H9 (cell line): ENCODE measurements around the gene TMCO4. TPM values are rescaled to one million over a fixed set of nuclear protein-coding genes. Genes with fewer than 3 reads are reported as not detected.

ENCODE experiments used
- DNase-seq: peaks from one replicate; pipeline ENCODE4 v3.0.0-alpha.2; 2017
- H2AFZ ChIP-seq: one replicate; pipeline ENCODE4 v1.6.1; 2013; ENCODE audit warnings: mild to moderate bottlenecking, low read length, control low read depth, moderate library complexity
- H2AK5ac ChIP-seq: 2 replicates; pipeline ENCODE4 v1.6.1; 2013; ENCODE audit warnings: low read length, control low read depth, mixed read lengths; ENCODE audit not compliant: insufficient read length
- H2BK120ac ChIP-seq: one replicate; pipeline ENCODE4 v1.6.1; 2013; ENCODE audit warnings: low read depth, mild to moderate bottlenecking, low read length, control low read depth, inconsistent platforms; ENCODE audit not compliant: poor library complexity, severe bottlenecking
- H2BK12ac ChIP-seq: 2 replicates; pipeline ENCODE4 v1.6.1; 2013; ENCODE audit warnings: low read length, control low read depth, mixed read lengths, low read depth; ENCODE audit not compliant: insufficient read length
- H2BK15ac ChIP-seq: 2 replicates; pipeline ENCODE4 v1.6.1; 2013; ENCODE audit warnings: low read depth, low read length, control low read depth
- H2BK20ac ChIP-seq: one replicate; pipeline ENCODE4 v1.6.1; 2013; ENCODE audit warnings: low read depth, mild to moderate bottlenecking, low read length, control low read depth, inconsistent platforms; ENCODE audit not compliant: poor library complexity, severe bottlenecking
- H2BK5ac ChIP-seq: 2 replicates; pipeline ENCODE4 v1.6.1; 2013; ENCODE audit warnings: low read length, control low read depth, mixed read lengths; ENCODE audit not compliant: insufficient read length
- H3K14ac ChIP-seq: 2 replicates; pipeline ENCODE4 v1.6.1; 2013; ENCODE audit warnings: low read length, control low read depth; ENCODE audit not compliant: insufficient read depth
- H3K18ac ChIP-seq: 2 replicates; pipeline ENCODE4 v1.6.1; 2013; ENCODE audit warnings: low read depth, mild to moderate bottlenecking, mixed read lengths, low read length, control low read depth; ENCODE audit not compliant: insufficient read length
- H3K23ac ChIP-seq: 2 replicates; pipeline ENCODE4 v1.6.1; 2013; ENCODE audit warnings: low read length, control low read depth, mixed read lengths, low read depth; ENCODE audit not compliant: insufficient read length
- H3K23me2 ChIP-seq: 2 replicates; pipeline ENCODE4 v1.6.1; 2013; ENCODE audit warnings: low read depth, mild to moderate bottlenecking, mixed read lengths, low read length, control low read depth; ENCODE audit not compliant: insufficient read length, poor library complexity, severe bottlenecking
- H3K27ac ChIP-seq: 2 replicates; pipeline ENCODE4 v1.5.1; 2013; ENCODE audit warnings: low read length, control low read depth, mixed read lengths, low read depth; ENCODE audit not compliant: insufficient read length
- H3K27me3 ChIP-seq: 2 replicates; pipeline ENCODE4 v1.6.1; 2013; ENCODE audit warnings: low read length, control low read depth, inconsistent platforms; ENCODE audit not compliant: insufficient read depth
- H3K4ac ChIP-seq: 2 replicates; pipeline ENCODE4 v1.6.1; 2013; ENCODE audit warnings: low read depth, mild to moderate bottlenecking, control low read depth, inconsistent platforms, low read length, moderate library complexity
- H3K4me1 ChIP-seq: 2 replicates; pipeline ENCODE4 v1.6.1; 2013; ENCODE audit warnings: low read length, control low read depth, inconsistent platforms; ENCODE audit not compliant: insufficient read depth
- H3K4me2 ChIP-seq: 2 replicates; pipeline ENCODE4 v1.6.1; 2013; ENCODE audit warnings: low read length, control low read depth, mixed read lengths; ENCODE audit not compliant: insufficient read length, insufficient read depth
- H3K56ac ChIP-seq: 2 replicates; pipeline ENCODE4 v1.6.1; 2013; ENCODE audit warnings: low read depth, mild to moderate bottlenecking, mixed read lengths, low read length, control low read depth; ENCODE audit not compliant: insufficient read length
- H3K79me1 ChIP-seq: 2 replicates; pipeline ENCODE4 v1.6.1; 2013; ENCODE audit warnings: low read depth, mild to moderate bottlenecking, moderate library complexity, low read length, control low read depth, inconsistent platforms; ENCODE audit not compliant: insufficient read depth, poor library complexity, severe bottlenecking
- H3K79me2 ChIP-seq: 2 replicates; pipeline ENCODE4 v1.6.1; 2013; ENCODE audit warnings: low read length, control low read depth, inconsistent platforms; ENCODE audit not compliant: insufficient read depth
- H3K9ac ChIP-seq: 2 replicates; pipeline ENCODE4 v1.6.1; 2013; ENCODE audit warnings: low read length, control low read depth, mixed read lengths; ENCODE audit not compliant: insufficient read length; ENCODE audit errors: extremely low read depth
- H3K9me3 ChIP-seq: one replicate; pipeline ENCODE4 v1.6.1; 2013; ENCODE audit warnings: low read depth, low read length, inconsistent platforms; ENCODE audit not compliant: control insufficient read depth
- H3T11ph ChIP-seq: one replicate; pipeline ENCODE4 v1.6.1; 2013; ENCODE audit warnings: mild to moderate bottlenecking, low read length, control low read depth, inconsistent platforms
- H4K20me1 ChIP-seq: one replicate; pipeline ENCODE4 v1.6.1; 2013; ENCODE audit not compliant: control insufficient read depth, insufficient read length, insufficient read depth
- H4K5ac ChIP-seq: 2 replicates; pipeline ENCODE4 v1.6.1; 2013; ENCODE audit warnings: low read depth, mild to moderate bottlenecking, mixed read lengths, low read length, control low read depth; ENCODE audit not compliant: insufficient read length
- H4K8ac ChIP-seq: replicated peaks from 2 replicates; pipeline ENCODE4 v1.6.1; 2013; ENCODE audit warnings: low read length, control low read depth, mixed read lengths, low read depth; ENCODE audit not compliant: insufficient read length
- H4K91ac ChIP-seq: 2 replicates; pipeline ENCODE4 v1.6.1; 2013; ENCODE audit warnings: low read depth, mild to moderate bottlenecking, moderate library complexity, mixed read lengths, low read length, control low read depth; ENCODE audit not compliant: insufficient read length
- H3K27ac Mint-ChIP-seq, 3 experiments: 2 replicates in 2 of 3; 3 replicates in 1 of 3; pipeline ENCODE4 v1.8.0; 2020 to 2021; ENCODE audit warnings: mixed read lengths in 3 of 3, mild to moderate bottlenecking in 1 of 3, moderate library complexity in 1 of 3
- H3K27me3 Mint-ChIP-seq: 2 replicates; pipeline ENCODE4 v1.8.0; 2021; ENCODE audit warnings: low read depth, mild to moderate bottlenecking, moderate library complexity, mixed read lengths
- H3K36me3 Mint-ChIP-seq, 3 experiments: 2 replicates in 2 of 3; 3 replicates in 1 of 3; pipeline ENCODE4 v1.8.0; 2020 to 2021; ENCODE audit warnings: low read depth in 3 of 3, mixed read lengths in 3 of 3; ENCODE audit not compliant: insufficient read depth in 1 of 3
- H3K4me1 Mint-ChIP-seq, 2 experiments: 2 replicates each; pipeline ENCODE4 v1.8.0; 2020; ENCODE audit warnings: mixed read lengths in 2 of 2
- H3K4me3 Mint-ChIP-seq, 2 experiments: 2 replicates in 1 of 2; 3 replicates in 1 of 2; pipeline ENCODE4 v1.8.0; 2020 to 2021; ENCODE audit warnings: mild to moderate bottlenecking in 2 of 2, mixed read lengths in 2 of 2, moderate library complexity in 1 of 2
- H3K9me3 Mint-ChIP-seq, 2 experiments: 2 replicates in 1 of 2; 3 replicates in 1 of 2; pipeline ENCODE4 v1.8.0; 2020; ENCODE audit warnings: mild to moderate bottlenecking in 2 of 2, mixed read lengths in 2 of 2, moderate library complexity in 1 of 2
- CTCF ChIP-seq: fragments of 200-600 bp; sonication (generic); conservative IDR thresholded peaks from 3 replicates; pipeline ENCODE4 v1.8.0; 2021; ENCODE audit warnings: antibody characterized with exemption, mild to moderate bottlenecking
- WGBS: extraction: QIAGEN DNeasy Blood & Tissue Kit; methylation state at CpG from one replicate; pipeline ENCODE4 v1.1.7; 2013; ENCODE audit warnings: missing lambda C conversion rate, low lambda C conversion rate, mixed read lengths; ENCODE audit not compliant: insufficient read length; ENCODE audit errors: extremely low coverage; 5-methylcytosine and 5-hydroxymethylcytosine counted together
- total RNA-seq: library from RNA; stranded (reverse); gene quantifications from 2 replicates; pipeline ENCODE4 v1.2.1, GENCODE V29; 2021

The TMCO4 gene
- total RNA-seq, 1 experiment from 2014 or later = 4.0 TPM

GRCh38 chr1:19690342-19690741, 109.4 kb downstream of the TMCO4 start:
- Histone ChIP-seq H3K9ac (no peak overlapping the region), H2BK12ac (no peak overlapping the region), H3K9me3 (no peaks in the 10 kb centered on the region), H3K79me1 (no peaks in the 10 kb centered on the region), H2BK5ac (no peak overlapping the region), H3K18ac (no peak overlapping the region), H3K4me1 (no peaks in the 10 kb centered on the region; the same call in 1 of the 2 replicates), H3K4me2 (no peak overlapping the region), H2AFZ (no peak overlapping the region), H3K56ac (no peak overlapping the region), H3K27me3 (no peaks in the 10 kb centered on the region), H4K20me1 (no peaks in the 10 kb centered on the region), H3K14ac (no peak overlapping the region), H2BK15ac (no peak overlapping the region), H2AK5ac (no peak overlapping the region), H3K79me2 (no peaks in the 10 kb centered on the region), H4K5ac (no peak overlapping the region), H4K91ac (no peak overlapping the region), H3K23me2 (no peaks in the 10 kb centered on the region), H2BK120ac (no peak overlapping the region), H3T11ph (no peak overlapping the region), H3K23ac (no peak overlapping the region), H2BK20ac (no peak overlapping the region), H3K4ac (no peak overlapping the region), H4K8ac (no peak overlapping the region), H3K27ac (no peak overlapping the region)
- Mint-ChIP-seq H3K4me3 (no peak overlapping the region; a peak in 1 of 5 replicates), H3K27ac (no peak overlapping the region), H3K9me3 (peaks cover 0 to 4% of the 10 kb centered on the region in 2 experiments; a peak in 2 of 5 replicates), H3K36me3 (peaks cover 0 to 4% (median 0%) of the 10 kb centered on the region in 3 experiments; a peak in 2 of 7 replicates), H3K4me1 (peaks cover 21 to 35% of the 10 kb centered on the region in 2 experiments), H3K27me3 (peaks cover 8% of the 10 kb centered on the region)
- DNase-seq = no peak
- 0 out of 3 replicates have a peak, but pooled peaks have one; percentile 21 for TF ChIP-seq CTCF
- WGBS = no CpG with 5 or more reads among the region's 7 CpGs
